ENCODE measurements around the gene RMDN2. TPM values are rescaled to one million over a fixed set of nuclear protein-coding genes. Genes with fewer than 3 reads are reported as not detected.
A peak's percentile ranks its signal among the peaks of the same experiment; 100 is the strongest.
"Not testable (repeated sequence)": the region's sequence is repeated elsewhere in the genome, so short reads cannot be mapped to it uniquely, and the experiment has no call there.

RMDN2 gene
- total RNA-seq, 1 donor, result 9.6 TPM

DNA sequence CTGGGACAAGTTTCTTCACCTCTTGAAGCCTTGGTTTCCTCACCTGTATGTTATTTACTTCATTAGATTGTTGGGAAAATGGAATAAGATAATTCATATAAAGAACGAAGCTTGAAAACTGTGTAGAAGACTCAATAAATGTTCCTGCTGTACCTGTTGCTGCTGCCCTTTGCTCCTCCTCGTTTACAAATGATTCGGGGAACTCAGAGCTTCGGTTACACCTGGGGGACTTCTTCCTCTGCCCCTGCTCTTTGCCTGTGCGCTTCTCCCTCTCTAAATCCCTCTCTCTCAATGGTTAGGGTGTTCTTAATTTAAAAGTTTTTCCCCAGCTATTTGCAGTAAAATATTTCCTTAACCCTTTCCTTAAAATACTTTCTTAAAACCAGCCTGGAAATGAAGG lies 3.3 kb upstream of the RMDN2 start:
- H3K4me3 ChIP-seq (ENCODE audit: low read depth, low read length), result no peak overlapping the region
- no peak for DNase-seq (ENCODE audit: low read depth)
- TF ChIP-seq, protein P1, sequence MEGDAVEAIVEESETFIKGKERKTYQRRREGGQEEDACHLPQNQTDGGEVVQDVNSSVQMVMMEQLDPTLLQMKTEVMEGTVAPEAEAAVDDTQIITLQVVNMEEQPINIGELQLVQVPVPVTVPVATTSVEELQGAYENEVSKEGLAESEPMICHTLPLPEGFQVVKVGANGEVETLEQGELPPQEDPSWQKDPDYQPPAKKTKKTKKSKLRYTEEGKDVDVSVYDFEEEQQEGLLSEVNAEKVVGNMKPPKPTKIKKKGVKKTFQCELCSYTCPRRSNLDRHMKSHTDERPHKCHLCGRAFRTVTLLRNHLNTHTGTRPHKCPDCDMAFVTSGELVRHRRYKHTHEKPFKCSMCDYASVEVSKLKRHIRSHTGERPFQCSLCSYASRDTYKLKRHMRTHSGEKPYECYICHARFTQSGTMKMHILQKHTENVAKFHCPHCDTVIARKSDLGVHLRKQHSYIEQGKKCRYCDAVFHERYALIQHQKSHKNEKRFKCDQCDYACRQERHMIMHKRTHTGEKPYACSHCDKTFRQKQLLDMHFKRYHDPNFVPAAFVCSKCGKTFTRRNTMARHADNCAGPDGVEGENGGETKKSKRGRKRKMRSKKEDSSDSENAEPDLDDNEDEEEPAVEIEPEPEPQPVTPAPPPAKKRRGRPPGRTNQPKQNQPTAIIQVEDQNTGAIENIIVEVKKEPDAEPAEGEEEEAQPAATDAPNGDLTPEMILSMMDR (IDR thresholded peaks at IDR 0.05; ENCODE audit: insufficient read depth, low read length), result no peak

DNA sequence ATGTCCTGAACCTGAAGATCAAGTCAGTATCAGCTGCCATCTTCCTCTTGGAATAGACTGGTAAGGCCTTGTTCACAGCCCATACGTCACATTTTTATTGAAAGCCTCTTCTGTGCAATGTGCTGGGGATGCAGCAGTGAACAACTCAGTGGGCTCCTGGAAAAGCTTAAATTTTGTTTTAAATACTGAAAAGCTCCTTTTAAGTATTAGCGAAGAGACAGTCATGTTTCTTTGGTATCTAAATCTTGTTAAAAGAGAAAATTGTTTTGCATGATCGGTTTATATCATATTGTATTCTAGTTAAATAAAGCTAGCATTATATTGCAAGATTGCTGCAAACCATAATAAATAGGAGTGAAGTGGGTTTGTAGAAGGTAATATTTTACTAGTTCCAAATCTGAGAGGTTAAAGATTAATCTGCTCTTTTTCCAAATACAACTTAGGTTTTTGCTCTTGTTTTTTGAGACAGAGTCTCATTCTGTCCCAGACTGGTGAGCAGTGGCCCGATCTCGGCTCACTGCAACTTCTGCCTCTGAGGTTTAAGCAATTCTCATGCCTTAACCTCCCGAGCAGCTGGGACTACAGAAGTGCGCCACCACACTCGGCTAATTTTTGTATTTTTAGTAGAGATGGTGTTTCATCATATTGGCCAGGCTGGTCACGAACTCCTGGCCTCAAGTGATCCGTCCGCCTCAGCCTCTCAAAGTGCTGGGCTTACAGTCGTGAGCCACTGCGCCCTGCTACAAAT lies 1.6 kb upstream of the RMDN2 start:
- no peak for DNase-seq (ENCODE audit: low read depth)
- no peak overlapping the region for H3K4me3 ChIP-seq (ENCODE audit: low read depth, low read length)
- TF ChIP-seq, protein P1 (IDR thresholded peaks at IDR 0.05; ENCODE audit: insufficient read depth, low read length), result no peak

DNA sequence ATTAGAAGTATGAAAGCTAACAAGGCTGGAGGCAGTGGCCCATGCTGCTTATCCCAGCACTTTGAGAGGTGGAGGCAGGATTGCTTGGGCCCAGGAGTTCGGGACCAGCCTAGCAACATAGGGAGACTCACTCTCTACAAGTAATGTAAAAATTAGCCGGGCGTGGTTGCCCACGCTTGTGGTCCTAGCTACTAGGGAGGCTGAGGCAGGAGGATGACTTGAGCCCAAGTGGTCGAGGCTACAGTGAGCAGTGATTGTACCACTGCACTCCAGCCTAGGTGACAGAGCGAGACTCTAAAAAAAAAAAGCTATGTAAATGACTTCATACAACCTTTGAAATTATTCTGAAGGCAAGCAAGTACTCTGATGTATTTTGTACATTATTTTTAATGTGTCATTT lies 1.5 kb downstream of the RMDN2 start:
- no peak overlapping the region for H3K4me3 ChIP-seq (ENCODE audit: low read depth, low read length)
- no peak for DNase-seq (ENCODE audit: low read depth)
- TF ChIP-seq, protein P1 (IDR thresholded peaks at IDR 0.05; ENCODE audit: insufficient read depth, low read length), result no peak

DNA sequence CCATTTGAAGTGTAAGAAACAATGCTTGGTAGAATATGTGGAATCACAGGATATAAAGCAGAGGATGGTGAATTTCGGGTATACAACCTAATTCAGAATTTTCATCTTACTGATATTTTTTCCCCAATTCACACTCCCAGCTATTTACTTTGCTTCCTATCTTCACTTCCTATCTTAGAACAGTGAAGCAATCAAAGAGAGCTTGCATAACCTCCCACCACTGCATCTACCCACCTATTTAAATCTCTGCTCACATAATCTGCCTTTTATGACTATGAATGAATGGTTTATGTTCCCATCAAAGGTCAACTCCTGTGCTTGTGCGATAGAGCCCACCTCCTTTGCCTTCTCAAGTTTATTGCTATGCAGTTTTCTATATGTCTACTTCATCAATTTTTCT lies 3.3 kb downstream of the RMDN2 start:
- TF ChIP-seq, protein P1 (IDR thresholded peaks at IDR 0.05; ENCODE audit: insufficient read depth, low read length), result no peak

DNA sequence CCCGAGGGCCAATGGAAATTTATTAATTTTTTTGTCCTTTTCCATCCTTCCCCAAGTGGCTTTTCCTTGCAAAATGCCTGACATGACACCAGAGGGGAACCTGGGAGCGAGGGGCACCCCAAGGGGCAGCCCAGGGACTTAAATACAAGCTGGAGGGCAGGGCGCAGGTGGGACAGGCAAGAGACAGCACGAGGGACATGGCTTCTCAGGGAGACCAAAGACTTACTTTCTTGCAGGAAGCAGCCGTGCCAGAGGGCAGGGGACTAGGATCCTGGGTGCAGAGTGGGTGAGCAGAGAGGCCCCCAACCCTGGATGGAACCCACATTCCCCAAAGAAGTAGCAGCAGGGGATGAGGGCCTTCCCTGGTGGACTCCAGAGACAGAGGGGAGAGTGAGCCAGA lies 5.3 kb downstream of the RMDN2 start:
- not testable (repeated sequence) for DNase-seq (ENCODE audit: low read depth); H3K4me3 ChIP-seq (ENCODE audit: low read depth, low read length)

More for the DNA sequence above, 3.3 kb downstream of the RMDN2 start:
- H3K4me3 ChIP-seq (ENCODE audit: low read depth, low read length), result no peak overlapping the region
- DNase-seq (ENCODE audit: low read depth), result no peak

DNA sequence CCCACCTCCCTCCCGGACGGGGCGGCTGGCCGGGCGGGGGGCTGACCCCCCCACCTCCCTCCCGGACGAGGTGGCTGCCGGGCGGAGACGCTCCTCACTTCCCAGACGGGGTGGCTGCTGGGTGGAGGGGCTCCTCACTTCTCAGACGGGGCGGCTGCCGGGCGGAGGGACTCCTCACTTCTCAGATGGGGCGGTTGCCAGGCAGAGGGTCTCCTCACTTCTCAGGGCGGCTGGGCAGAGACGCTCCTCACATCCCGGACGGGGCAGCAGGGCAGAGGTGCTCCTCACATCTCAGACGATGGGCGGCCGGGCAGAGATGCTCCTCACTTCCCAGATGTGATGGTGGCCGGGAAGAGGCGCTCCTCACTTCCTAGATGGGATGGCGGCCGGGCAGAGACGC lies 7.8 kb downstream of the RMDN2 start:
- not testable (repeated sequence) for DNase-seq (ENCODE audit: low read depth); H3K4me3 ChIP-seq (ENCODE audit: low read depth, low read length)

DNA sequence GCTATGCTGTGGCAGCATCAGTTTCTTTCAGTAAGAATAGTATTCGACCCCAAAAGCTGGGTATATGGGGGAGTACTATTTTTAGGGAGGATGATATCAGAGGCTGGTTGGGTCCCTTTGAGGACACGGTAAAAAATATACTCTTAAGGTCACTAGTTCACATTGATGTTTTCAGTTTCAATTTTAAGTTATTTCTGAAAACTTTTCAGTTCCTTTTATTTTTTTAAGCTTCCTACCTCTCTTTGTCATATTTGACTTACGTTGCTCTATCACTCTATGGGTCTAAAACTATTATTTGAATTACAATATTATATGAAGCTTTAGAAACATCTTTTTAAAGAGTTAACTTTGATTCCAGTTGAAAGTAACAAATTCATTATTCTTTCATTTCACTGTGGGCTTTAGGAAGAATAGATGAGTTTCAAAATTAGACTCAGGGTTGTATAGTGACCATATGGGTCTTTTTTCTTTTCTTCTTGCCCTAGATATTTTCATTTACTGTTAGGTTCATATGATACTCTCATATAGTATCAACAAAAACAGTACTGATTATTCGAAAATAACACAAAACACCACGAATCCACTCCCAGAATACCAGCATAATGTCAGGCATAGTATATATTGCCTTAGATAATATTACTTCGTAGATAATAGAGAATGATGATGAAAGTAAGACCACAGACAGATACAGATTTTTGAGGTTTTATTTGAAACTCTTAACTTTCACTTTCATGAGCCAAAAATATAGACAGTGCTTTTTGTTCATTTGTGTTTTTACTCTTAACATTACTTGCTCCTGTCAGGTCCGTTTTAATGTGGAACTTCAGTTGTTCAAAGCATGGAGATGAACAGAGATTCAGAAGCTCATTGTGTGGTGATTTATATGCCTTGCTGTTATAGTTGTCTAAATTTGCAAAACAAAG lies 9.8 kb downstream of the RMDN2 start:
- TF ChIP-seq, protein P1 (IDR thresholded peaks at IDR 0.05; ENCODE audit: insufficient read depth, low read length), result no peak
- no peak overlapping the region for H3K4me3 ChIP-seq (ENCODE audit: low read depth, low read length)
- DNase-seq (ENCODE audit: low read depth), result no peak

DNA sequence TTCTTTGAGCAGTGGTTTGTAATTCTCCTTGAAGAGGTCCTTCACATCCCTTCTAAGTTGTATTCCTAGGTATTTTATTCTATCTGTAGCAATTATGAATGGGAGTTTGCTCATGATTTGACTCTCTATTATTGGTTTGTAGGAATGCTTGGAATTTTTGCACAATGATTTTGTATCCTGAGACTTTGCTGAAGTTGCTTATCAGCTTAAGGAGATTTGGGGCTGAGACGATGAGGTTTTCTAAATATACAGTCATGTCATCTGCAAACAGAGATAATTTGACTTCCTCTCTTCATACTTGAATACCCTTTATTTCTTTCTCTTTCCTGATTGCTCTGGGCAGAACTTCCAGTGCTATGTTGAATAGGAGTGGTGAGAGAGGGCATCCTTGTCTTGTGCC lies 12.5 kb downstream of the RMDN2 start:
- peak; percentile 37 for DNase-seq (ENCODE audit: low read depth)
- not testable (repeated sequence) for H3K4me3 ChIP-seq (ENCODE audit: low read depth, low read length)

DNA sequence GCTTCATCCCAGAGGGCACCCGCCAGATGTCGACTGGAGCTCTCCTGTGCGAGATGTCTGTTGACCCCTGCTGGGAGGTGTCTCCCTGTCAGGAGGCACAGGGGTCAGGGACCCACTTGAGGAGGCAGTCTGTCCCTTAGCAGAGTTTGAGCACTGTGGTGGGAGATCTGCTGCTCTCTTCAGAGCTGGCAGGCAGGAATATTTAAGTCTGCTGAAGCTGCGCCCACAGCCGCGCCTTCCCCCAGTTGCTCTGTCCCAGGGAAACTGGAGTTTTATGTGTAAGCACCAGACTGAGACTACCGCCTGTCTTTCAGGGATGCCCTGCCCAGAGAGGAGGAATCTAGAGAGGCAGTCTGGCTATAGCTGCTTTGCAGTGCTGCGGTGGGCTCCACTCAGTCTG lies 16.2 kb downstream of the RMDN2 start:
- H3K4me3 ChIP-seq (ENCODE audit: low read depth, low read length); DNase-seq (ENCODE audit: low read depth): not testable (repeated sequence)
